GM10266 (cell line): Measurements from ENCODE around the gene SUFU.

Source experiments
- DNase-seq: peaks from one replicate; pipeline ENCODE4 v3.0.0; 2012; ENCODE audit errors: extremely low spot score
- TF ChIP-seq, protein P1 (sequence below): IDR thresholded peaks from 2 replicates; pipeline ENCODE4 v1.5.1; 2012; ENCODE audit warnings: mild to moderate bottlenecking, low read depth; ENCODE audit not compliant: control insufficient read depth, insufficient read depth; ENCODE audit errors: missing control alignments

The SUFU gene

GRCh38 chr10:102650655-102651454 lies 147.1 kb downstream of the SUFU start:
- TF ChIP-seq, protein P1, sequence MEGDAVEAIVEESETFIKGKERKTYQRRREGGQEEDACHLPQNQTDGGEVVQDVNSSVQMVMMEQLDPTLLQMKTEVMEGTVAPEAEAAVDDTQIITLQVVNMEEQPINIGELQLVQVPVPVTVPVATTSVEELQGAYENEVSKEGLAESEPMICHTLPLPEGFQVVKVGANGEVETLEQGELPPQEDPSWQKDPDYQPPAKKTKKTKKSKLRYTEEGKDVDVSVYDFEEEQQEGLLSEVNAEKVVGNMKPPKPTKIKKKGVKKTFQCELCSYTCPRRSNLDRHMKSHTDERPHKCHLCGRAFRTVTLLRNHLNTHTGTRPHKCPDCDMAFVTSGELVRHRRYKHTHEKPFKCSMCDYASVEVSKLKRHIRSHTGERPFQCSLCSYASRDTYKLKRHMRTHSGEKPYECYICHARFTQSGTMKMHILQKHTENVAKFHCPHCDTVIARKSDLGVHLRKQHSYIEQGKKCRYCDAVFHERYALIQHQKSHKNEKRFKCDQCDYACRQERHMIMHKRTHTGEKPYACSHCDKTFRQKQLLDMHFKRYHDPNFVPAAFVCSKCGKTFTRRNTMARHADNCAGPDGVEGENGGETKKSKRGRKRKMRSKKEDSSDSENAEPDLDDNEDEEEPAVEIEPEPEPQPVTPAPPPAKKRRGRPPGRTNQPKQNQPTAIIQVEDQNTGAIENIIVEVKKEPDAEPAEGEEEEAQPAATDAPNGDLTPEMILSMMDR = no peak
- no peak for DNase-seq

DNA sequence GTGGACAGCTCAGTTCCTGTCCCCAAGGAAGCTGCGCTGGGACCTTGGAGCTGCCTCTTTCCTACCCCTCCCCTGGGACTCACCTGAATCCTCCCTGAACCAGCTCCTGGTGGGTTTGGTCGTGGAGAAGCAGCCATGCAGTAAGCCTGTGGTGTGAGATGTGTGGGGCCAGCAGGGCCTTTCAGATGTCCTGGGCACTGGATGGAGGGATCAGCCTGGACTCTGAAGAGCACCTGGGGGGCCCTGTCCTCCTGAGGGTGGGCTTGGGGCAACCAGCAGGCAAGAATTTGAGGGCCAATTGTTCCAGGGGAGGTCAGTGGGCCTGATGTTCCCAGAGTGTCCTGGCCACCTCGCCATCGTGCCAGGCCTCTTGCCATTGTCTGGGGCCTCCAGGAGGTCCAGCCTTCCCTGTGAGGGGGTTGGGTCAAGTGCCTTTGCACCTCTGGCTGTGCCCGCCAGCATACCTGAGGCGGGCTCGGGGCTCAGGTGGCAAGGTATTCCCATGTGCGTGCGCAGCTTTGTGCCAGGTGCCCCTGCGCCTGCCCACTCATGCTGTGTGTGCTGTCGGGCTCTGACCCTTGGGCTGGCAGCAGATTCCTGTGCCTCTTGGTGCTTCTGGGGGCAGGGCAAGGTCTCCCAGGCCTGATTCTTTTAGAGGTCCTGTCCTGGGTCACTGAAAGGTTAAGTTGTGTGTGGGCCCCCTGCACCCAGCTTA lies 147.8 kb downstream of the SUFU start:
- TF ChIP-seq, protein P1 = no peak
- DNase-seq = no peak

DNA sequence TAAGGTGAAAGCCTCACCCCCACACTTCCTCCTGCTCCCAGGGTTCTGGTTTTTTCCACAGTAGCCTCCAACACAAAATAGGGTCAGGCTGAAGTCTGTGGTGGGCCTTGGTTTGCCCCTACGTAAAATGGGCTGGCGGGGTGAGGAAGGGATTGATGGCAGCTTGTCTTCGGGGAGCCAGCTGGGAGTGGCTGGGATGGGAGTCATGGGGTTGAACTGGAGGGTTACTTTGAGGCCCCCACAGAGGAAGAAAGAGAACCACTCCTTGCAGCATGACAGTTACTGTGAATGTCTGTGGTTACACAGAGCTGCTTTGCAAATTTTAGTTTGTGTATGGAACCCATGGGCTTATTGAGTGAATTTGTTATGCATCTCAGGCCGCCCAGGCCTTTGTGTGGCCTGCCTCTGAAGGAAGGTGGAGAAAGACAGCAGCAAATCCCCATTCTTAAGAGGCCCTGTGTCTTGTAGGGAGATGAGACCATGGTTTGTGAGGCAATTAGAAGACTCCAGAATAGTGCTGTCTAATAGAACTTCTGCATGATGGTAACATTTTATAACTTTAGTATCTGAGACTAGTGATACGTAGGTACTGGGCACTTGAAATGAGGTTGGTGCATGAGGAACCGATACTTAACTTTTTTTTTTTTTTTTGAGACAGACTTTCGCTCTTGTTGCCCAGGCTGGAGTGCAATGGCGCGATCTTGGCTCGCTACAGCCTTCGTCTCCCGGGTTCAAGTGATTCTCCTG lies 148.6 kb downstream of the SUFU start:
- DNase-seq = peak; percentile 78
- TF ChIP-seq, protein P1 = no peak

GRCh38 chr10:102653060-102653459 lies 149.3 kb downstream of the SUFU start:
- TF ChIP-seq, protein P1 = no peak
- no peak for DNase-seq

DNA sequence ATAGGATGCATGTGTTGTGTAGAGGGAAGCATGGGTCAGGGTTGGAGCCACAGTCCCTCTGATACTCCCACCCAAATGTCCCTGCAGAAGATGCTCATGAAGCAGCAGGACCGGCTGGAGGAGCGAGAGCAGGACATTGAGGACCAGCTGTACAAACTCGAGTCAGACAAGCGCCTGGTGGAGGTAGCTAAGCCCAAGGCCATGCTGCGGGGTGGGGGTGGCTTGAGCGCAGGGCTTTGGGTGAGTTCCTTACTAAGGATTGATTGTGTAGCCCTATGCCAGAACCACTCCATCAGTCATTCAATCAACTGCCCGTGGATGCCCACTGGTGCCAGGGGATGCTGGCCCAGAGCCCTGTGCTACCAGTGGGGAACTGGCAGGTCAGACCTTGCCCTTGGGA lies 150.8 kb downstream of the SUFU start:
- DNase-seq = no peak

GRCh38 chr10:102654969-102655368 lies 151.2 kb downstream of the SUFU start:
- TF ChIP-seq, protein P1 = no peak
- DNase-seq = no peak

More for the DNA sequence above, 150.8 kb downstream of the SUFU start:
- TF ChIP-seq, protein P1 = no peak

DNA sequence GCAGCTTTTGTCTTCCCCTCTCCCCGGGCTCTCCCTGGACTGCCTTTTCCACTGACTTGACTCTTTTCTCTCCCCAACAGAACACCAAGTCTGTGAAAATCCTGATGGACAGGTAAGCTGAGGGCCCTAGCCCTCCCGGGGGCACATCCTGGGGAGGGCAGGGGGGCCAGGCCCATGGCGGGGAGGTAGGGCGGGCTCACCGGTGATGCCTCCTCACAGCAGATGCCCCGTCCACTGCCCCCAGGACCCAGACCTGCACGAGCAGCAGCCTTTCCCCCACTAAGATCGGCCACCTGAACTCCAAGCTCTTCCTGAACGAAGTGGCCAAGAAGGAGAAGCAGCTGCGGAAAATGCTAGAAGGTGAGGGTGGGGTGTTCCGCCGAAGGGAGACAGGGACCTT lies 152.3 kb downstream of the SUFU start:
- TF ChIP-seq, protein P1 = no peak
- no peak for DNase-seq
